ENCODE data around the gene RUNX2.

RUNX2 gene

GRCh38 chr6:45633272-45633908, 305.3 kb downstream of the RUNX2 start:
- no peak for DNase-seq

- DNase-seq = no peak
Measured at GRCh38 chr6:45634231-45634630, 306.1 kb downstream of the RUNX2 start.

- no peak for DNase-seq
Measured at GRCh38 chr6:45635284-45635867, 307.2 kb downstream of the RUNX2 start.

GRCh38 chr6:45637056-45637455, 308.9 kb downstream of the RUNX2 start:
- DNase-seq = no peak

- no peak for DNase-seq
Measured at GRCh38 chr6:45637611-45638257, 309.6 kb downstream of the RUNX2 start.

- no peak for DNase-seq
Measured at GRCh38 chr6:45640081-45640491, 312.0 kb downstream of the RUNX2 start.

GRCh38 chr6:45640811-45641210, 312.7 kb downstream of the RUNX2 start:
- DNase-seq = no peak

GRCh38 chr6:45642331-45643125, 314.4 kb downstream of the RUNX2 start:
- DNase-seq = no peak

GRCh38 chr6:45643126-45643525, 315.0 kb downstream of the RUNX2 start:
- DNase-seq = no peak

GRCh38 chr6:45644720-45645119, 316.6 kb downstream of the RUNX2 start:
- DNase-seq = no peak

GRCh38 chr6:45645302-45645701, 317.2 kb downstream of the RUNX2 start:
- DNase-seq = no peak

- DNase-seq = no peak
Measured at GRCh38 chr6:45647341-45648261, 319.5 kb downstream of the RUNX2 start.

GRCh38 chr6:45648262-45648620, 320.1 kb downstream of the RUNX2 start:
- DNase-seq = no peak

GRCh38 chr6:45650524-45651135, 322.5 kb downstream of the RUNX2 start:
- DNase-seq = no peak

GRCh38 chr6:45651301-45651700, 323.2 kb downstream of the RUNX2 start:
- no peak for DNase-seq

GRCh38 chr6:45652416-45652815, 324.3 kb downstream of the RUNX2 start:
- no peak for DNase-seq

- DNase-seq = no peak
Measured at GRCh38 chr6:45653117-45653883, 325.2 kb downstream of the RUNX2 start.

- no peak for DNase-seq
Measured at GRCh38 chr6:45654673-45655072, 326.5 kb downstream of the RUNX2 start.

- DNase-seq = no peak
Measured at GRCh38 chr6:45655745-45656476, 327.8 kb downstream of the RUNX2 start.

- no peak for DNase-seq
Measured at GRCh38 chr6:45657226-45657625, 329.1 kb downstream of the RUNX2 start.

GRCh38 chr6:45658400-45658799, 330.3 kb downstream of the RUNX2 start:
- DNase-seq = no peak

All from NCI-H446 treated with DMSO at 0.1 percent for 48 hours (cell line).